SK-N-MC (cell line): Measurements from ENCODE around the gene CSNK1G1.

Experiments
- EZH2 ChIP-seq: fragments of 200-600 bp; sonication (generic); IDR thresholded peaks from one replicate; pipeline ENCODE4 v1.6.1; 2017; ENCODE audit warnings: antibody characterized with exemption
- FOXP2 ChIP-seq: optimal IDR thresholded peaks from 2 replicates; pipeline ENCODE3; 2011; ENCODE audit warnings: mild to moderate bottlenecking, moderate library complexity; ENCODE audit not compliant: insufficient read depth; ENCODE audit errors: extremely low read length, control extremely low read depth
- POLR2AphosphoS5 ChIP-seq: IDR thresholded peaks from 2 replicates; pipeline ENCODE4 v1.6.1; 2012; ENCODE audit warnings: mild to moderate bottlenecking, low read depth, low read length, borderline replicate concordance

DNA sequence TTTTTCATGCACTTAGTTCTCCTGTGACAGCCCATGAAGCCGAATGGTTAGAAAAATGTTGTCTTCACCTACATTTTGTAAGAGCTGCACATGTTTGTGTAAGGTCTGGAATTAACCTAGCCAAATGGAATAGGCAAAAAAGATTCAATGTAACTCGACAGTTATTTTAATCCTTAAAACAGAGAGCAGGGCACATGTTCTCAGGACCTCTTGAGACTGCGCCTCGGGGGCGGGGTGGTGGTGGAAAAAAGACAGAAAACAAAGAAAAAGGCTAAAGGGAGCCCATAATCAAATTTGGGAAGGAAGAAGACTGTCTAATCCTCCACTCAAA lies 702 bp upstream of the CSNK1G1 start:
- no peak for TF ChIP-seq EZH2
- TF ChIP-seq POLR2AphosphoS5, result no peak
- no peak for TF ChIP-seq FOXP2
